Chondrocyte (in vitro differentiated cells): ENCODE measurements around the gene GASK1A. TPM values are rescaled to one million over a fixed set of nuclear protein-coding genes. Genes with fewer than 3 reads are reported as not detected.
A peak's percentile ranks its signal among the peaks of the same experiment; 100 is the strongest.

Experiments
- DNase-seq: peaks from one replicate; pipeline ENCODE4 v3.0.0; 2021; ENCODE audit warnings: mixed read lengths, low spot score
- H3K27ac Mint-ChIP-seq: one replicate; pipeline ENCODE4 v1.8.0; 2021; ENCODE audit warnings: mild to moderate bottlenecking, moderate library complexity, mixed read lengths; ENCODE audit not compliant: unreplicated experiment
- H3K27me3 Mint-ChIP-seq: 2 replicates; pipeline ENCODE4 v1.8.0; 2021; ENCODE audit warnings: low read depth, mixed read lengths
- H3K36me3 Mint-ChIP-seq: 2 replicates; pipeline ENCODE4 v1.8.0; 2021; ENCODE audit warnings: low read depth, mixed read lengths
- H3K4me1 Mint-ChIP-seq: 2 replicates; pipeline ENCODE4 v1.8.0; 2021; ENCODE audit warnings: low read depth, mild to moderate bottlenecking, mixed read lengths
- H3K4me3 Mint-ChIP-seq: one replicate; pipeline ENCODE4 v1.8.0; 2021; ENCODE audit warnings: mild to moderate bottlenecking, moderate library complexity, mixed read lengths; ENCODE audit not compliant: unreplicated experiment
- H3K9me3 Mint-ChIP-seq: 2 replicates; pipeline ENCODE4 v1.8.0; 2021; ENCODE audit warnings: low read depth, mixed read lengths
- total RNA-seq: library from RNA; stranded (reverse); gene quantifications from 3 replicates; pipeline ENCODE4 v1.2.1, GENCODE V29; 2021
- TF ChIP-seq, protein P1 (sequence below): fragments of 200-600 bp; sonication (generic); IDR thresholded peaks from 2 replicates; pipeline ENCODE4 v1.5.0; 2021; ENCODE audit warnings: antibody characterized with exemption, mild to moderate bottlenecking, moderate library complexity

GASK1A gene
- total RNA-seq, 1 donor from 2014 or later, result 0.17 TPM

DNA sequence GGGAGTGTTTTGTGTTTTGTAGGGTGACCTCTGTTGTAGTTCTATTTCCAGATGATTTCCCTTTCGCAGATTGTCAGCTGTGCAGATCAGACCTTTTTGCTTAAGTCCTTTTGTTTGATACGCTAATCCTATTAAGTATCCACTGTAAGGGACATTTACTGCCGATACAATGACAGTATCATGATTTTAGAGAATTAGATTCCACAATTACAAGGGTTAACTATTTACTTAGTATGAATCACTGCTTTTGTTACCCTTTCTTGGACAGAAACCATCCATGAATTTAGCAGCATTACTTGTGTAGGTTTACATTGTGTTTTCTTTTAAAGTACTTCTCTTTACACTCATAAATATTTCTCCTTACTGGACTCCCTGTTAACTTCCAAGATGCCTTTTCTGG, 41.8 kb upstream of the GASK1A start:
- TF ChIP-seq, protein P1, sequence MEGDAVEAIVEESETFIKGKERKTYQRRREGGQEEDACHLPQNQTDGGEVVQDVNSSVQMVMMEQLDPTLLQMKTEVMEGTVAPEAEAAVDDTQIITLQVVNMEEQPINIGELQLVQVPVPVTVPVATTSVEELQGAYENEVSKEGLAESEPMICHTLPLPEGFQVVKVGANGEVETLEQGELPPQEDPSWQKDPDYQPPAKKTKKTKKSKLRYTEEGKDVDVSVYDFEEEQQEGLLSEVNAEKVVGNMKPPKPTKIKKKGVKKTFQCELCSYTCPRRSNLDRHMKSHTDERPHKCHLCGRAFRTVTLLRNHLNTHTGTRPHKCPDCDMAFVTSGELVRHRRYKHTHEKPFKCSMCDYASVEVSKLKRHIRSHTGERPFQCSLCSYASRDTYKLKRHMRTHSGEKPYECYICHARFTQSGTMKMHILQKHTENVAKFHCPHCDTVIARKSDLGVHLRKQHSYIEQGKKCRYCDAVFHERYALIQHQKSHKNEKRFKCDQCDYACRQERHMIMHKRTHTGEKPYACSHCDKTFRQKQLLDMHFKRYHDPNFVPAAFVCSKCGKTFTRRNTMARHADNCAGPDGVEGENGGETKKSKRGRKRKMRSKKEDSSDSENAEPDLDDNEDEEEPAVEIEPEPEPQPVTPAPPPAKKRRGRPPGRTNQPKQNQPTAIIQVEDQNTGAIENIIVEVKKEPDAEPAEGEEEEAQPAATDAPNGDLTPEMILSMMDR, result no peak
- Mint-ChIP-seq H3K4me1 (no peaks in the 10 kb centered on the region), H3K9me3 (no peaks in the 10 kb centered on the region), H3K27ac (no peak overlapping the region), H3K36me3 (no peaks in the 10 kb centered on the region), H3K27me3 (peaks cover 28% of the 10 kb centered on the region), H3K4me3 (no peak overlapping the region)
- DNase-seq, result no peak

DNA sequence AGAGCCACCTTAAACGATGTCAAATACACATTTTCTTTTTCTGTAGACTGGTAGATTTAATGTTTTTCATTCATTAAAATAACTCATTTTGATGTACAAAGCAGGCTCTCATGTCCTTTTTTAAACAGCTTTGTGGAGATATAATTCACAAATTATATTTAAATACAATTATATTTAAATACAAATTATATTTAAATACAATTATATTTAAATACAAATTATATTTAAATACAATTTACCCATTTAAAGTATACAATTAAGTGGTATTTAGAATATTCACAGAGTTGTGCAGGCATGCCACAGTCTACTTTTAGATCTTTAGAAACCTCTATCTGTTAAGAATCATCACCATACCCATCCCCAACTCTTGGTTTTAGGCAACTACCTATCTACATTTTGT, 36.4 kb upstream of the GASK1A start:
- no peaks in the 10 kb centered on the region for H3K9me3 Mint-ChIP-seq

DNA sequence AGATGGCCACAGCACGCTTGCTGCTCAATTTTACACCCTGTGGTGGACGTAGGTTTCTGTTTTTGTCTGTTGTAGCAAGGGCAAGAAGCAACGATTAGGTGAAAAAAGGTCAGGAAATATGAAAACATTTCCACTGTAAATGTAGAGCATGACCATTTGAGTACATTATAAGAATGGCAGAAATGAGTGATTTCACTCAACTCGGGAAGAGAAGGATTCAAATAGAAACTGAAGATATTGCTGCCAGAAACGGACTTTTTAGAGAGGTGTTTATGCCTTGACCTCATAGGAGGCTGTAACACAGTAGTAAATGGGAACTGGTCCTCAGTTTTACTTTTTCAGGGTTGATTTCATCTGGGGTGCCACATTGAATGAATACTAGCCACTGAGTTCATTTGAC, 33.1 kb upstream of the GASK1A start:
- H3K4me1 Mint-ChIP-seq, result no peaks in the 10 kb centered on the region
- TF ChIP-seq, protein P1, result no peak
- no peaks in the 10 kb centered on the region for H3K9me3 Mint-ChIP-seq
- H3K36me3 Mint-ChIP-seq, result no peaks in the 10 kb centered on the region
- H3K4me3 Mint-ChIP-seq, result no peak overlapping the region
- H3K27ac Mint-ChIP-seq, result no peak overlapping the region
- no peak for DNase-seq
- peaks cover 23% of the 10 kb centered on the region for H3K27me3 Mint-ChIP-seq

More for the DNA sequence above, 36.4 kb upstream of the GASK1A start:
- Mint-ChIP-seq H3K4me1 (no peaks in the 10 kb centered on the region), H3K36me3 (no peaks in the 10 kb centered on the region), H3K4me3 (no peak overlapping the region), H3K27ac (no peak overlapping the region), H3K27me3 (peaks cover 31% of the 10 kb centered on the region)
- TF ChIP-seq, protein P1, result no peak
- no peak for DNase-seq

DNA sequence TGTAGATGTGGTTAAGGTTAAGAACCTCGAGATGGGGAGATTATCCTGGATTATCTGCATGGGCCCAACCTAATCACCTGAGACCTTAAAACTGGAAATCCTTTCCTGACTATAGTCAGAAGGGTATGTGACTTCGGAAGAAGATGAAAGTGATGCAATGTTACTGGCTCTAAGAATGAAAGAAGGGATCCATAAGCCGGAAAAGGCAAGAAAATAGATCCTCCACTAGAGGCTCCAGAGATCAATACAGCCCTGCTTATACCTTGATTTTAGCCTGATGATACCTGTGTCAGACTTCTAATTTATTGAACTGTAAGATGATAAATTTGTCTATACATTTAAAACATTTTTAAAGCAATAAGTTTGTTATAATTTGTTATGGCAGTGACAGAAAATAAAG, 21.5 kb upstream of the GASK1A start:
- no peak for DNase-seq
- no peaks in the 10 kb centered on the region for H3K9me3 Mint-ChIP-seq
- H3K4me3 Mint-ChIP-seq, result no peak overlapping the region
- no peak overlapping the region for H3K27ac Mint-ChIP-seq
- no peaks in the 10 kb centered on the region for H3K4me1 Mint-ChIP-seq
- TF ChIP-seq, protein P1, result peak; percentile 19
- H3K36me3 Mint-ChIP-seq, result no peaks in the 10 kb centered on the region
- H3K27me3 Mint-ChIP-seq, result peaks cover 22% of the 10 kb centered on the region

DNA sequence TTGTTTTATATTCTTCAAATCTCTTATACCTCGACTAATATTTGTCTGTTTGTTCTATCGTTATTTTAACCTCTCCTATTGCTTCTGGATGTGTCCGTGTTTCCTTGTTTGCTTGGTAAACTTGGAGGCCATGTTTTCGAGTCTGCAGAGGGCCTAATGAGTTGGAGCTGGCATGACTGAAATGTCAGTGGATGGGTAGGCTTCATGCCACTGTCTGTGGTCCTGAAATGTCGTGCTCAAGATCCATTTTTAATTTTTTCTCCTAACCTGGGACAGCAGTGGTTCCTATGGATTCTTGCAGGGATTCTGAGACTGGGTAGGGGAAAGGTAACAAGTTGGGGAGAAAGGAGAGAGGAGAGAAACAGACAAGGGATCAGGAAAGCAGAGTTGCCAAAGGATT, 18.8 kb upstream of the GASK1A start:
- no peaks in the 10 kb centered on the region for H3K9me3 Mint-ChIP-seq
- H3K27me3 Mint-ChIP-seq, result peaks cover 38% of the 10 kb centered on the region
- no peak for DNase-seq
- no peaks in the 10 kb centered on the region for H3K36me3 Mint-ChIP-seq
- no peaks in the 10 kb centered on the region for H3K4me1 Mint-ChIP-seq
- no peak overlapping the region for H3K4me3 Mint-ChIP-seq
- H3K27ac Mint-ChIP-seq, result no peak overlapping the region
- TF ChIP-seq, protein P1, result peak; percentile 10
